ENCODE data around the gene DISC1.
"Not testable (repeated sequence)": the region's sequence is repeated elsewhere in the genome, so short reads cannot be mapped to it uniquely, and the experiment has no call there.

Gene DISC1

GRCh38 chr1:231728987-231729386 is 102.4 kb downstream of the DISC1 start:
- DNase-seq (ENCODE audit: low spot score) = not testable (repeated sequence)

GRCh38 chr1:231729544-231729943 is 103.0 kb downstream of the DISC1 start:
- no peak for DNase-seq (ENCODE audit: low spot score)

- DNase-seq (ENCODE audit: low spot score) = no peak
These were observed 104.7 kb downstream of the DISC1 start for GRCh38 chr1:231731268-231731667.

GRCh38 chr1:231733063-231733462 is 106.5 kb downstream of the DISC1 start:
- DNase-seq (ENCODE audit: low spot score) = no peak

- no peak for DNase-seq (ENCODE audit: low spot score)
These were observed 107.1 kb downstream of the DISC1 start for GRCh38 chr1:231733672-231734071.

- no peak for DNase-seq (ENCODE audit: low spot score)
These were observed 107.8 kb downstream of the DISC1 start for GRCh38 chr1:231734417-231734816.

- no peak for DNase-seq (ENCODE audit: low spot score)
These were observed 108.8 kb downstream of the DISC1 start for GRCh38 chr1:231735411-231735810.

GRCh38 chr1:231735941-231736340 is 109.4 kb downstream of the DISC1 start:
- no peak for DNase-seq (ENCODE audit: low spot score)

- no peak for DNase-seq (ENCODE audit: low spot score)
These were observed 109.9 kb downstream of the DISC1 start for GRCh38 chr1:231736464-231736863.

GRCh38 chr1:231738554-231738953 is 112.0 kb downstream of the DISC1 start:
- DNase-seq (ENCODE audit: low spot score) = no peak

GRCh38 chr1:231743966-231744365 is 117.4 kb downstream of the DISC1 start:
- DNase-seq (ENCODE audit: low spot score) = no peak

GRCh38 chr1:231748760-231749415 is 122.3 kb downstream of the DISC1 start:
- DNase-seq (ENCODE audit: low spot score) = no peak

GRCh38 chr1:231750296-231750695 is 123.7 kb downstream of the DISC1 start:
- no peak for DNase-seq (ENCODE audit: low spot score)

- no peak for DNase-seq (ENCODE audit: low spot score)
These were observed 124.3 kb downstream of the DISC1 start for GRCh38 chr1:231750818-231751362.

- DNase-seq (ENCODE audit: low spot score) = no peak
These were observed 124.8 kb downstream of the DISC1 start for GRCh38 chr1:231751415-231751814.

- DNase-seq (ENCODE audit: low spot score) = no peak
These were observed 126.7 kb downstream of the DISC1 start for GRCh38 chr1:231753313-231753712.

- DNase-seq (ENCODE audit: low spot score) = no peak
These were observed 130.5 kb downstream of the DISC1 start for GRCh38 chr1:231757101-231757404.

GRCh38 chr1:231757759-231758158 is 131.2 kb downstream of the DISC1 start:
- no peak for DNase-seq (ENCODE audit: low spot score)

GRCh38 chr1:231761252-231761651 is 134.7 kb downstream of the DISC1 start:
- DNase-seq (ENCODE audit: low spot score) = no peak

- no peak for DNase-seq (ENCODE audit: low spot score)
These were observed 135.4 kb downstream of the DISC1 start for GRCh38 chr1:231761747-231762541.

GRCh38 chr1:231763456-231763855 is 136.9 kb downstream of the DISC1 start:
- no peak for DNase-seq (ENCODE audit: low spot score)

GRCh38 chr1:231765825-231766224 is 139.2 kb downstream of the DISC1 start:
- DNase-seq (ENCODE audit: low spot score) = not testable (repeated sequence)

GRCh38 chr1:231767471-231767870 is 140.9 kb downstream of the DISC1 start:
- no peak for DNase-seq (ENCODE audit: low spot score)

GRCh38 chr1:231768416-231768815 is 141.8 kb downstream of the DISC1 start:
- no peak for DNase-seq (ENCODE audit: low spot score)
